ENCODE data around the gene THAP8.
"Not testable (repeated sequence)": the region's sequence is repeated elsewhere in the genome, so short reads cannot be mapped to it uniquely, and the experiment has no call there.

THAP8 gene

GRCh38 chr19:36054119-36054732 is at the start of gene THAP8:
Gene THAP8, minus strand, starts transcription at chr19:36054285. Its CDS starts 68 bp downstream, at chr19:36054217.
- peak; percentile 98 to 99 (median 99) for DNase-seq

GRCh38 chr19:36103040-36103626 is 49.0 kb upstream of the THAP8 start:
- no peak for DNase-seq

- no peak for DNase-seq
These were observed 47.7 kb upstream of the THAP8 start for GRCh38 chr19:36101550-36102327.

GRCh38 chr19:36100476-36100875 is 46.4 kb upstream of the THAP8 start:
- DNase-seq, result no peak

GRCh38 chr19:36099166-36099785 is 45.2 kb upstream of the THAP8 start:
- DNase-seq, result no peak

- no peak for DNase-seq
These were observed 43.0 kb upstream of the THAP8 start for GRCh38 chr19:36097036-36097435.

- DNase-seq, result no peak
These were observed 39.6 kb upstream of the THAP8 start for GRCh38 chr19:36093687-36094086.

- DNase-seq, result no peak
These were observed 39.1 kb upstream of the THAP8 start for GRCh38 chr19:36093146-36093662.

- DNase-seq, result no peak
These were observed 38.5 kb upstream of the THAP8 start for GRCh38 chr19:36092566-36092965.

- DNase-seq, result no peak
These were observed 37.0 kb upstream of the THAP8 start for GRCh38 chr19:36090910-36091695.

- no peak for DNase-seq
These were observed 35.8 kb upstream of the THAP8 start for GRCh38 chr19:36089847-36090246.

GRCh38 chr19:36086326-36086725 is 32.2 kb upstream of the THAP8 start:
- no peak for DNase-seq

- no peak for DNase-seq
These were observed 30.3 kb upstream of the THAP8 start for GRCh38 chr19:36084231-36085009.

- DNase-seq, result no peak
These were observed 28.8 kb upstream of the THAP8 start for GRCh38 chr19:36082916-36083315.

- DNase-seq, result no peak
These were observed 27.8 kb upstream of the THAP8 start for GRCh38 chr19:36081894-36082293.

- no peak for DNase-seq
These were observed 27.3 kb upstream of the THAP8 start for GRCh38 chr19:36081385-36081784.

- no peak for DNase-seq
These were observed 25.4 kb upstream of the THAP8 start for GRCh38 chr19:36079389-36079945.

GRCh38 chr19:36073121-36073876 is 19.2 kb upstream of the THAP8 start:
- DNase-seq, result no peak

GRCh38 chr19:36072081-36072480 is 18.0 kb upstream of the THAP8 start:
- no peak for DNase-seq

- not testable (repeated sequence) for DNase-seq
These were observed 14.9 kb upstream of the THAP8 start for GRCh38 chr19:36068810-36069499.
